Ascending aorta (tissue), 2 donors: ENCODE measurements around the gene RAD9B. TPM values are rescaled to one million over a fixed set of nuclear protein-coding genes. Genes with fewer than 3 reads are reported as not detected.
"Not testable (repeated sequence)": the region's sequence is repeated elsewhere in the genome, so short reads cannot be mapped to it uniquely, and the experiment has no call there.

Experiments
- DNase-seq, 2 donors: peaks; one replicate each; pipeline ENCODE4 v3.0.0-alpha.2; 2019; ENCODE audit warnings: low spot score in 2 of 2
- H3K27ac ChIP-seq, 2 donors: fragments of 200-600 bp; sonication (generic); one replicate each; pipeline ENCODE4 v1.5.1; 2016 to 2017; ENCODE audit warnings: mild to moderate bottlenecking in 1 of 2
- H3K27me3 ChIP-seq: fragments of 200-600 bp; sonication (generic); one replicate; pipeline ENCODE4 v1.5.1; 2017
- H3K36me3 ChIP-seq, 2 donors: fragments of 200-600 bp; sonication (generic); one replicate each; pipeline ENCODE4 v1.5.1; 2016
- H3K4me1 ChIP-seq, 2 donors: fragments of 200-600 bp; sonication (generic); one replicate each; pipeline ENCODE4 v1.5.1; 2016 to 2017; ENCODE audit warnings: mild to moderate bottlenecking in 1 of 2
- H3K4me3 ChIP-seq, 2 donors: fragments of 200-600 bp; sonication (generic); one replicate each; pipeline ENCODE4 v1.5.1; 2016 to 2017; ENCODE audit warnings: mild to moderate bottlenecking in 1 of 2
- H3K9me3 ChIP-seq, 2 donors: fragments of 200-600 bp; sonication (generic); one replicate each; pipeline ENCODE4 v1.5.1; 2016
- intact Hi-C: fragments of 100-400 bp; cut with DNase I; formaldehyde crosslinking; loops from one replicate; pipeline ENCODE4 v1.15.1; 2023
- total RNA-seq: library from RNA; depleted of rRNA; stranded (reverse); fragments of >200 nt; gene quantifications from one replicate; pipeline ENCODE4 v1.1.0, GENCODE V29; 2016
- TF ChIP-seq, protein P1 (sequence below), 3 experiments: fragments of 200-600 bp in 2 of 3; fragments of 450-650 bp in 1 of 3; sonication (generic) in 2 of 3; IDR thresholded peaks; one replicate each; pipeline ENCODE4 v1.5.1; 2016 to 2019; ENCODE audit warnings: antibody characterized with exemption in 3 of 3, mild to moderate bottlenecking in 1 of 3, moderate library complexity in 1 of 3

RAD9B gene
- not detected for total RNA-seq

DNA sequence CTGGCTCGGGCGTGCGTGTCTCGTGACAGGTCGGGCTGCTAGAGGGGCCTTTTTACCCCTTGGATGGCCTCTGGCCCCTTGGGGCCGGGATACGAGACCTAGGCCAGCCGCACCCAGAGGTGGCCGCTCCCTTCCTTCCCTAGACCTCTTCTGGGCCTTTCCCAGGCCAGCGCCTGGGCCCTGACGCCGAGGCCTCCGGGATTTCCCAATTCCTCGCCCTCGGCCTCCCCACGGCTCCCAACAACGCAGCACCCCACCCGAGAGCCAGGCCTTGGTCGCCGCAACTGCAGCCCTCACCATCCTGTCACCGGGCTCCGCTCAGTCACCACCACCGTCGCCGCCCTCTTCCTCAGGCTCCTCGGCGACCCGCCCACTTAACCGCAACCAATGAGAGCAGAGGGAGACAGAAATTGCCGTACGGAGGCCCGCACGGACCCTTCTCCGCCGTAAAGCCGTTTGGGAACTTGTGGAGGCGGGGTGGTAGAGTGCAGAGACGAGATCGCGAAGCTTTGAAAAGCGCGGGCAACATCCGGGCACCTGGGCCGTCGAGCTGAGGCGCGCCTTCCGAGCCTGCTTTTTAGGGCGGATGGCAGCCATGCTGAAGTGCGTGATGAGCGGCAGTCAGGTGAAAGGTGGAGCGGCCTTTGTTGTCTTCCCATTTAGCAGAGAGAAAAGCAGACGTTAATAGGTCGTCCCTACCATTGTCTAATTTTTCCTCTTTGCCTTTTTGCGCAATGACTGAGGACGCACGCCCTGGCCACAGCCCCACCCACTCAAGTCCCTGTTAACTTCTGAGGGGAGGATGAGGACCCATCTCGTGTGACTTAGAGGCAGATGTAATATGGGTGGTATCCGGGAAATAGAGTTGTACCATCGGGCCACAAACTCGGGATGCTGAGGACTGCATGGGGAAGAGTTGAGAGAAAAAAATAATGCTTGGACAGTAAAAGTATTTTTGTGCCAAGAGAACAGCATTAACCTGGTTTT is at the start of gene RAD9B, which contains the start of gene VPS29:
Gene RAD9B, plus strand, starts transcription at position 580 of the 987 bp plus-strand sequence. Its CDS starts 7 bp downstream, at position 587.
Gene VPS29, minus strand, starts transcription at position 360 of the 987 bp plus-strand sequence. Its CDS starts 60 bp downstream, at position 300.
- no peaks in the 10 kb centered on the region for H3K36me3 ChIP-seq
- H3K4me3 ChIP-seq = peak within 1 kb of the TSS; percentile 75 to 82
- peak; percentile 96 to 99 for DNase-seq

DNA sequence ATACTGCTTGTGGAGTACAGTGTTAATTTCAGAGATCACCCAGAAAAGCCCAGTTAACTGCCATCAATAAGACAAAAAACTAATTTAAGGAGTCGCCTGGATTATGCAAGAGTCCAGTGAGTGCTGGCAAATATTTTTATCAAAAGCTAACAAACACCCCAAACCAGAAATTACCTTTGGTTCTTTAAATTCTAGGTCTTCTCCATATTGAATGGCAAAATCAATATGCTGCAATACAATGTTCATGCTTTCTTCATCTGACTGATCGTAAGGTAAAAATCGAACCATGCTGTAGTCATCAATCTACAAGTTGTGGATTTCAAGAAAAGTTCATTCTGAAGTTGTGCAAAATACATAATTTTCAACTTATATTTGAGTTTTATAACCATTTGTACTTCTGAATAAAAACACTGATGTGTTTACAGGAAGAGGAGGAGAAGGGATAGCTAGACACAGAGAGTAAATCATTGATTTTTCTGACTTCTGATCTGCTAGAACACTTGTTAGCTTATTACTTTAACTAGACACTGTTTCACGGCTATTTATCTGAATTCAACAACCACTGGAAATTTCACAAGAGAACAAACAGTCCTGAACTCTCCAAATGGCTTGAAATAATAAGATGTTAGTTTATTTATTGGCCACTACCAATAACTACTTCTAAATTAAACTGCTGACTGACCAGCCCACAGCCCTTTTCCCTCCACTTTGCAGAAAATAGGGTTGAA is 48.4 kb upstream of the RAD9B start:
- DNase-seq = no peak
- TF ChIP-seq, protein P1, sequence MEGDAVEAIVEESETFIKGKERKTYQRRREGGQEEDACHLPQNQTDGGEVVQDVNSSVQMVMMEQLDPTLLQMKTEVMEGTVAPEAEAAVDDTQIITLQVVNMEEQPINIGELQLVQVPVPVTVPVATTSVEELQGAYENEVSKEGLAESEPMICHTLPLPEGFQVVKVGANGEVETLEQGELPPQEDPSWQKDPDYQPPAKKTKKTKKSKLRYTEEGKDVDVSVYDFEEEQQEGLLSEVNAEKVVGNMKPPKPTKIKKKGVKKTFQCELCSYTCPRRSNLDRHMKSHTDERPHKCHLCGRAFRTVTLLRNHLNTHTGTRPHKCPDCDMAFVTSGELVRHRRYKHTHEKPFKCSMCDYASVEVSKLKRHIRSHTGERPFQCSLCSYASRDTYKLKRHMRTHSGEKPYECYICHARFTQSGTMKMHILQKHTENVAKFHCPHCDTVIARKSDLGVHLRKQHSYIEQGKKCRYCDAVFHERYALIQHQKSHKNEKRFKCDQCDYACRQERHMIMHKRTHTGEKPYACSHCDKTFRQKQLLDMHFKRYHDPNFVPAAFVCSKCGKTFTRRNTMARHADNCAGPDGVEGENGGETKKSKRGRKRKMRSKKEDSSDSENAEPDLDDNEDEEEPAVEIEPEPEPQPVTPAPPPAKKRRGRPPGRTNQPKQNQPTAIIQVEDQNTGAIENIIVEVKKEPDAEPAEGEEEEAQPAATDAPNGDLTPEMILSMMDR (IDR thresholded peaks at IDR 0.05) = no peak
- H3K27ac ChIP-seq = no peak overlapping the region
- no peak overlapping the region for H3K4me3 ChIP-seq
- peaks cover 4 to 5% of the 10 kb centered on the region in 2 donors for H3K4me1 ChIP-seq
- intact Hi-C loops = loop anchor here (5.0 kb wide), 4 partner anchors 129 to 456 kb away; partner anchors contain the start of genes ANKRD13A, GIT2, PPP1CC and PPTC7
- peaks cover 31 to 55% of the 10 kb centered on the region in 2 donors for H3K36me3 ChIP-seq
- H3K27me3 ChIP-seq = no peaks in the 10 kb centered on the region
- no peaks in the 10 kb centered on the region for H3K9me3 ChIP-seq

More for the DNA sequence above, at the start of gene RAD9B, which contains the start of gene VPS29:
- Histone ChIP-seq H3K4me1 (peaks cover 7 to 21% of the 10 kb centered on the region in 2 donors), H3K27me3 (no peaks in the 10 kb centered on the region), H3K9me3 (no peaks in the 10 kb centered on the region), H3K27ac (peak within 1 kb of the TSS; percentile 92)
- intact Hi-C loops = loop anchor here (1.0 to 10.0 kb wide), 5 partner anchors 34 to 243 kb away; partner anchors contain the start of genes ARPC3, FAM216A, GPN3 and PPP1CC
- TF ChIP-seq, protein P1 (IDR thresholded peaks at IDR 0.05) = no peak

DNA sequence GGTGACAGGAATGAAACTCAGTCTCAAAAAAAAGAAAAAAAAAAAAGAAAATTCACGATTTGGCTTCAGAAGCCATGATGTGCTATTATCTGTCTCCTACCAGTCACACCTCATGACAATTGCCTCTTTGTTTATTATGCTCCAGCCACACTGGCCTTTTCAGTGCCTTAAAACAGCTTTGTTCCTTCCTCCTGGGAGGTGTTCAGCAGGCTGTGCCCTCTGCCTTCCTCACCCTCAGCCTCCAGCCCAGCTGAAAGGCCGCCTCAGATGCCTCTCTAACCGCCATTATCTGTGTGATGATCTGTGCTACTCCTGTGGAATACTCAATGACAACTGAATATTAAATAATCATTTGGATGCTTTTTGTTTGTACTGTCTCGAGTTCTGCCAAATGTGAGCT is 43.4 kb upstream of the RAD9B start:
- H3K4me3 ChIP-seq = no peak overlapping the region
- H3K9me3 ChIP-seq = no peaks in the 10 kb centered on the region
- DNase-seq = no peak
- TF ChIP-seq, protein P1 (IDR thresholded peaks at IDR 0.05) = no peak
- peaks cover 30 to 65% of the 10 kb centered on the region in 2 donors for H3K36me3 ChIP-seq
- no peaks in the 10 kb centered on the region for H3K27me3 ChIP-seq
- intact Hi-C loops = no loop called here
- no peaks in the 10 kb centered on the region for H3K4me1 ChIP-seq
- H3K27ac ChIP-seq = no peak overlapping the region

DNA sequence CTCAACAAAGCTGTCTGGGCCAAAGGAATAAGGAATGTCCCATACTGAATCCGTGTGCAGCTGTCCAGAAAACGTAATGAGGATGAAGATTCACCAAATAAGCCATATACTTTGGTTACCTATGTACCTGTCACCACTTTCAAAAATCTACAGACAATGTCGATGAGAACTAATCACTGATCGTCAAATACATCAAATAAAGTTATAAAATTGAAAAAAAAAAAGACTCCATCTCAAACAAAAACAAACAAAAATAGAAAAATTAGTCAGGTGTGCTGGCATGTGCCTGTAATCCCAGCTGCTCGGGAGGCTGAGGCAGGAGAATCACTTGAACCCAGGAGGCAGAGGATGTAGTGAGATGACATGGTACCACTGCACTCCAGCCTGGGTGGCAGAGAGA is 40.9 kb upstream of the RAD9B start:
- intact Hi-C loops, H3K4me1 ChIP-seq, H3K27ac ChIP-seq, H3K27me3 ChIP-seq, H3K4me3 ChIP-seq, DNase-seq, H3K9me3 ChIP-seq: not testable (repeated sequence)
- H3K36me3 ChIP-seq = peaks cover 23 to 56% of the 10 kb centered on the region in 2 donors

DNA sequence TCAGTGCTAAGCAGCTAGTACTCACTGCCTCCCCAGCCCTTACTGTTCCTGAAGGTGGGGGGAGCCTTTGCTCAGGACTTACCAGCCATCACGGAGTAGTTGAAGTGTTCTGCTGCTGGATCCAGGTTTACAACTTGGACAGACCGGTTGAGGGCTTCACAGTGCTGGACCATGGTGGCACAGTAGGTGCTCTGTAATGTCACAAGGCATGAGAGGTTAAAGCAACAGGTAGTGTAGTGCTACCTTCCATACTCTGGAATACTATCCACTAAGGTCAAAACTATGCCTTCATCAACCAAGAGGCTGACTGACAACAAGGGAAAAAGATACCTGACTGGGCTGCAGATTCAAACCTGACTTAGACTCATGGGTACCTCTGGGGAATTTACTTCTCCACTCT is 37.1 kb upstream of the RAD9B start:
- intact Hi-C loops = loop anchor here (5.0 kb wide), 1 partner anchor 422 kb away; no protein-coding TSS in a partner anchor
- H3K27me3 ChIP-seq = no peaks in the 10 kb centered on the region
- H3K9me3 ChIP-seq = no peaks in the 10 kb centered on the region
- no peak overlapping the region for H3K4me3 ChIP-seq
- DNase-seq = no peak
- TF ChIP-seq, protein P1 (IDR thresholded peaks at IDR 0.05) = no peak
- no peak overlapping the region for H3K27ac ChIP-seq
- peaks cover 9 to 25% of the 10 kb centered on the region in 2 donors for H3K36me3 ChIP-seq
- H3K4me1 ChIP-seq = peaks cover 6 to 17% of the 10 kb centered on the region in 2 donors

DNA sequence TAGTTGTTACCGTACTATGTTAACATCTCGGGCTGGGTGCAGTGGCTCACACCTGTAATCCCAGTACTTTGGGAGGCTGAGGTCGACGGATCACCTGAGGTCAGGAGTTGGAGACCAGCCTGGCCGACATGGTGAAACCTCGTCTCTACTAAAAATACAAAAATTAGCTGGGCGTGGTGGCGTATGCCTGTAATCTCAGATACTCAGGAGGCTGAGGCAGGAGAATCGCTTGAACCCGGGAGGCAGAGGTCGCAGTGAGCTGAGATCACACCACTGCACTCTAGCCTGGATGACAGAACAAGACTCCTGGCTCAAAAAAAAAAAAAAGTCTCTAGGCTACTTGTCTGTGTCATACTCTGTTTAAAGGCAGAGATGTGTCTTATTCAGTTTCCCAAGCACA is 36.4 kb upstream of the RAD9B start:
- not testable (repeated sequence) for DNase-seq, H3K9me3 ChIP-seq, H3K4me3 ChIP-seq, H3K27ac ChIP-seq, H3K27me3 ChIP-seq
- Histone ChIP-seq H3K4me1 (peaks cover 6 to 17% of the 10 kb centered on the region in 2 donors), H3K36me3 (peaks cover 9 to 17% of the 10 kb centered on the region in 2 donors)
- intact Hi-C loops = loop anchor here (5.0 kb wide), 1 partner anchor 422 kb away; no protein-coding TSS in a partner anchor
